ENCODE data around the gene KRT37.

DNA sequence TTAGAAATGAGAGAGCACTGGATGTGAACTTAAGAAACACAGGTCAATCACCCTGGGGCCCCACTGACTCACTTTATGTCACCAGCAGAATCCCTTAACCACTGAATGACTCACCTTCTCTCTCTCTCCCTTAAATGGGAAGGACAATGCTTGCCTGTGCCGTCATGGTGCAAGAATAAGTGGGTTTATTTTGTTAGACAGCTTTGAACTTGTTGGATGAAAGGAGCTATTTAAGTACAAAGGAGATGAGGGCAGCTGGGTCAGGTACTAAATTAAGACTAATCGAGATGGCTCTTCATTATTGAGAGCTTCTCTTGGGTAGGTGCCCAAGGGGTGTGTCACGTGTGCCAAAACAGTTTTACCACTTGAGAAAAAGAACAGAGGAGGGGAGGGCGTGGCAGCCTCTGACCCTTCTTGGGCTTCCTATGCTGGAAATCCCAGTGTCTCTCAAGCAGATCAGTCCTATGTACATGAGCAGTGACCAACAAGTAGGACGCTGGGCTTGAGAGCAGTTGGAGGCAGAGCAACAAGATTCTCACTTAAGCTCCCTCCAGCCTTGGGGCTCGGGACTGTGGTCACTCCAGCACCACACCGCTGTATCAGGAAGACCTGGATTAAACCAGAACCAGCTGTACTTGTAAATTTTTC lies 20.2 kb downstream of the KRT37 start:
- TF ChIP-seq, protein P1, sequence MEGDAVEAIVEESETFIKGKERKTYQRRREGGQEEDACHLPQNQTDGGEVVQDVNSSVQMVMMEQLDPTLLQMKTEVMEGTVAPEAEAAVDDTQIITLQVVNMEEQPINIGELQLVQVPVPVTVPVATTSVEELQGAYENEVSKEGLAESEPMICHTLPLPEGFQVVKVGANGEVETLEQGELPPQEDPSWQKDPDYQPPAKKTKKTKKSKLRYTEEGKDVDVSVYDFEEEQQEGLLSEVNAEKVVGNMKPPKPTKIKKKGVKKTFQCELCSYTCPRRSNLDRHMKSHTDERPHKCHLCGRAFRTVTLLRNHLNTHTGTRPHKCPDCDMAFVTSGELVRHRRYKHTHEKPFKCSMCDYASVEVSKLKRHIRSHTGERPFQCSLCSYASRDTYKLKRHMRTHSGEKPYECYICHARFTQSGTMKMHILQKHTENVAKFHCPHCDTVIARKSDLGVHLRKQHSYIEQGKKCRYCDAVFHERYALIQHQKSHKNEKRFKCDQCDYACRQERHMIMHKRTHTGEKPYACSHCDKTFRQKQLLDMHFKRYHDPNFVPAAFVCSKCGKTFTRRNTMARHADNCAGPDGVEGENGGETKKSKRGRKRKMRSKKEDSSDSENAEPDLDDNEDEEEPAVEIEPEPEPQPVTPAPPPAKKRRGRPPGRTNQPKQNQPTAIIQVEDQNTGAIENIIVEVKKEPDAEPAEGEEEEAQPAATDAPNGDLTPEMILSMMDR (IDR thresholded peaks at IDR 0.05; ENCODE audit: low read length): no peak
- TF ChIP-seq EZH2 (IDR thresholded peaks at IDR 0.05; ENCODE audit: borderline replicate concordance, low read length): no peak
